Brain pericyte (primary cell): ENCODE data around the gene ARF1.

ENCODE experiments used
- DNase-seq: peaks from one replicate; pipeline ENCODE4 v3.0.0-alpha.2; 2012; ENCODE audit warnings: low read depth, low spot score

Gene ARF1

GRCh38 chr1:228087771-228088251 lies 5.3 kb downstream of the ARF1 start:
- no peak for DNase-seq

- DNase-seq: no peak
Observed at GRCh38 chr1:228088586-228089498, 6.3 kb downstream of the ARF1 start.

- DNase-seq: no peak
Observed at GRCh38 chr1:228089519-228090380, 7.2 kb downstream of the ARF1 start.

GRCh38 chr1:228090613-228091081 lies 8.1 kb downstream of the ARF1 start:
- no peak for DNase-seq

GRCh38 chr1:228091084-228091483 lies 8.6 kb downstream of the ARF1 start:
- no peak for DNase-seq

GRCh38 chr1:228092342-228093049 lies 10.0 kb downstream of the ARF1 start:
- DNase-seq: no peak

- DNase-seq: no peak
Observed at GRCh38 chr1:228093050-228093906, 10.8 kb downstream of the ARF1 start.

GRCh38 chr1:228094432-228095016 lies 12.0 kb downstream of the ARF1 start:
- no peak for DNase-seq

- DNase-seq: no peak
Observed at GRCh38 chr1:228095161-228095560, 12.7 kb downstream of the ARF1 start.

- DNase-seq: no peak
Observed at GRCh38 chr1:228095938-228096337, 13.4 kb downstream of the ARF1 start.

GRCh38 chr1:228096416-228097332 lies 14.2 kb downstream of the ARF1 start:
- DNase-seq: no peak

- DNase-seq: no peak
Observed at GRCh38 chr1:228097333-228098081, 15.0 kb downstream of the ARF1 start.

- DNase-seq: no peak
Observed at GRCh38 chr1:228098323-228098931, 15.9 kb downstream of the ARF1 start.

GRCh38 chr1:228099331-228099732 lies 16.8 kb downstream of the ARF1 start:
- DNase-seq: no peak

- no peak for DNase-seq
Observed at GRCh38 chr1:228100822-228101613, 18.5 kb downstream of the ARF1 start.

- no peak for DNase-seq
Observed at GRCh38 chr1:228101614-228101993, 19.1 kb downstream of the ARF1 start.
